Mesothelial cell of epicardium (in vitro differentiated cells): ENCODE data around the gene STX1A. TPM values are rescaled to one million over a fixed set of nuclear protein-coding genes. Genes with fewer than 3 reads are reported as not detected.

Experiments
- DNase-seq, 2 experiments: peaks; one replicate each; pipeline ENCODE4 v3.0.0; 2021; ENCODE audit warnings: low spot score in 2 of 2; ENCODE audit not compliant: unreplicated experiment in 2 of 2
- H3K27ac Mint-ChIP-seq: 2 replicates; pipeline ENCODE4 v1.8.0; 2021; ENCODE audit warnings: mixed read lengths
- H3K27me3 Mint-ChIP-seq: 2 replicates; pipeline ENCODE4 v1.8.0; 2021; ENCODE audit warnings: low read depth, mixed read lengths
- H3K36me3 Mint-ChIP-seq: 2 replicates; pipeline ENCODE4 v1.8.0; 2021; ENCODE audit warnings: mixed read lengths
- H3K4me1 Mint-ChIP-seq: 2 replicates; pipeline ENCODE4 v1.8.0; 2021; ENCODE audit warnings: mixed read lengths
- H3K4me3 Mint-ChIP-seq: 2 replicates; pipeline ENCODE4 v1.8.0; 2021; ENCODE audit warnings: mild to moderate bottlenecking, moderate library complexity, mixed read lengths
- H3K9me3 Mint-ChIP-seq: 2 replicates; pipeline ENCODE4 v1.8.0; 2021; ENCODE audit warnings: mixed read lengths
- total RNA-seq: library from RNA; stranded (reverse); gene quantifications from 3 replicates; pipeline ENCODE4 v1.2.1, GENCODE V29; 2021
- TF ChIP-seq, protein P1 (sequence below): fragments of 200-600 bp; sonication (generic); IDR thresholded peaks from one replicate; pipeline ENCODE4 v1.5.0; 2021; ENCODE audit warnings: antibody characterized with exemption; ENCODE audit not compliant: unreplicated experiment

The STX1A gene
- total RNA-seq, 1 donor from 2014 or later = 15.5 TPM

DNA sequence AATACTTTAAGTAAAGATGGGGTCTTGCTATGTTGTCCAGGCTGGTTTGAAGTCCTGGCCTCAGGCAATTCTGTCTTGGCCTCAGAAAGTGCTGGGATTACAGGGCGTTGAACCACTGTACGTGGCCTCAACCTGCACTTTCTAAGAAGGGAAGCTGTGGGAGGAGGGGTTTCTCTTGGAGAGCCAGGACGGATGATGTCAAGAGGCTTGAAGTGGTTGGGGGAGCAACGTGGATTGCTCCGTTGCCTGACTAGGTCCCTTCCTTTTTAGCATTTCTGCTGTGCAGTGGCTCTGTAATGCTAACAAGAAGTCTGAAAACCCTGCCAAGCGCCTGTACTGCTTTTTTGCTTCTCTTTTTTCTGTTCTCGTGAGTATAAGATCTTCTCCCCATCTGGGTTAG is 28.8 kb downstream of the STX1A start:
- TF ChIP-seq, protein P1, sequence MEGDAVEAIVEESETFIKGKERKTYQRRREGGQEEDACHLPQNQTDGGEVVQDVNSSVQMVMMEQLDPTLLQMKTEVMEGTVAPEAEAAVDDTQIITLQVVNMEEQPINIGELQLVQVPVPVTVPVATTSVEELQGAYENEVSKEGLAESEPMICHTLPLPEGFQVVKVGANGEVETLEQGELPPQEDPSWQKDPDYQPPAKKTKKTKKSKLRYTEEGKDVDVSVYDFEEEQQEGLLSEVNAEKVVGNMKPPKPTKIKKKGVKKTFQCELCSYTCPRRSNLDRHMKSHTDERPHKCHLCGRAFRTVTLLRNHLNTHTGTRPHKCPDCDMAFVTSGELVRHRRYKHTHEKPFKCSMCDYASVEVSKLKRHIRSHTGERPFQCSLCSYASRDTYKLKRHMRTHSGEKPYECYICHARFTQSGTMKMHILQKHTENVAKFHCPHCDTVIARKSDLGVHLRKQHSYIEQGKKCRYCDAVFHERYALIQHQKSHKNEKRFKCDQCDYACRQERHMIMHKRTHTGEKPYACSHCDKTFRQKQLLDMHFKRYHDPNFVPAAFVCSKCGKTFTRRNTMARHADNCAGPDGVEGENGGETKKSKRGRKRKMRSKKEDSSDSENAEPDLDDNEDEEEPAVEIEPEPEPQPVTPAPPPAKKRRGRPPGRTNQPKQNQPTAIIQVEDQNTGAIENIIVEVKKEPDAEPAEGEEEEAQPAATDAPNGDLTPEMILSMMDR = no peak
- H3K27ac Mint-ChIP-seq = no peak overlapping the region

DNA sequence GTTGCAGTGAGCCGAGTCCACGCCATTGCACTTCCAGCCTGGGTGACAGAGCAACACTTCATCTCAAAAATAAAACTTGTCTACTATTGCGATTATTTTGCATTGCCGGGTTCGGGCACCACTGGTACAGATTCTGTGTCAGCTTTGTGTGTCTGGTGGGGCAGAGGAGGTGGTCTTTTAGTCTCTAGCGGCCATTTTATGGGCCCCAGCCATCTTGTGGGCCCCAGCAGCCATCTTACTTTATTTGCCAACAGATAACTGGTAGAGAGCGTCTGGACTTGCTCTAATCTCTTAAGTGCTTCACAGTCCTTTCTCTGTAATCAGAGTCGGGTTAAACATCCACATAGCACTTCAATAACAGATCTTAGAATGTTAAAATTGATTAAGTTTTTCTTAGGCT is 31.2 kb downstream of the STX1A start:
- no peak for DNase-seq
- Mint-ChIP-seq H3K36me3 (peaks cover 40% of the 10 kb centered on the region), H3K9me3 (no peaks in the 10 kb centered on the region), H3K27me3 (no peaks in the 10 kb centered on the region), H3K4me3 (no peak overlapping the region), H3K4me1 (peaks cover 7% of the 10 kb centered on the region), H3K27ac (no peak overlapping the region)
- TF ChIP-seq, protein P1 = no peak

More for the DNA sequence above, 28.8 kb downstream of the STX1A start:
- H3K27me3 Mint-ChIP-seq = no peaks in the 10 kb centered on the region
- H3K4me1 Mint-ChIP-seq = no peaks in the 10 kb centered on the region
- no peak for DNase-seq
- no peaks in the 10 kb centered on the region for H3K9me3 Mint-ChIP-seq
- peaks cover 50% of the 10 kb centered on the region for H3K36me3 Mint-ChIP-seq
- H3K4me3 Mint-ChIP-seq = no peak overlapping the region

GRCh38 chr7:73685311-73685710 is 34.2 kb downstream of the STX1A start:
- Mint-ChIP-seq H3K4me1 (peaks cover 25% of the 10 kb centered on the region), H3K36me3 (peaks cover 27% of the 10 kb centered on the region), H3K4me3 (peak overlapping the region; percentile 90), H3K27ac (no peak overlapping the region), H3K9me3 (no peaks in the 10 kb centered on the region), H3K27me3 (no peaks in the 10 kb centered on the region)
- TF ChIP-seq, protein P1 = no peak
- no peak for DNase-seq

DNA sequence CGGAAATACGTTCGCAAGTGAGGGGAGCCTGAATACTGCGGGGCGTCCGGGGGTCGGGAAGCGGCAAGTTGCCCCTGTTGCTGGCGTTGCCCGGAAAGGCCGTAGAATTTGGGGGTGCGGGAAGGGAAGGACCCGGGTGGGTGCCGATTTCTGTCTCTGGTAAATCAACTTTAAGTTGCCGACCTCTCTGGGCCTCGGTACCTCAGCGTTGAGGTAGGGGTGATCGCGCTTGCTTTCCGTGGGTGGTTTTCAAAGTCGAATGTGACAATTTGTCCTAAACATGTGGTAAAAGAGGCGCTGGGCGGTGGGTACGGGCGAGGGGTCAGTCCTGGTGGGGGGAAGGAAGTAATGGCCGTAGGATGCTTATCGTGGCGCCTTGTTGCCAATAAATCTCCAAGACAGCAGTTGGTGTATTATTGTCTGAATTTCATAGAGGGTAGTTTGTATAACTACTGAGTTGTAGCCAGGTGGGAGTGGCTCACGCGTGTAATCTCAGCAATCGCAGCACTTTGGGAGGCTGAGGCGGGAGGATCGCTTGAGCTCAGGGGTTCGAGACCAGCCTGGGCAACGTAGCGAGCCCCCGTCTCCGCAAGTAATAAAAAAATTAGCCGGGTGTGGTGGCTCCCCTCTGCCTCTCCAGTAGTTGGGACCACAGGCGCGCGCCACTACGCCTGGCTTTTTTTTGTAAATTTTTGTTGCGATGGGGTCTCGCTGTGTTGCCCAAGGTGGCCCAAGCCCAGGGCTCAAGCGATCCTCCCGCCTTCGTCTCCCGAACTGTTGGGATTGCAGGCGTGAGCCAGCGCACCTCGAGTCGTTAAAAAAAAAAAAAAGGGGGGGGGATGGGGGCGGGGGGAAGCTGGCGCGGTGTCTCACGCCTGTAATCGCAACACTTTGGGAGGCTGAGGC is 35.4 kb downstream of the STX1A start:
- peak overlapping the region; percentile 90 for H3K4me3 Mint-ChIP-seq
- H3K27me3 Mint-ChIP-seq = no peaks in the 10 kb centered on the region
- peaks cover 21% of the 10 kb centered on the region for H3K36me3 Mint-ChIP-seq
- TF ChIP-seq, protein P1 = no peak
- H3K4me1 Mint-ChIP-seq = peaks cover 27% of the 10 kb centered on the region
- peak overlapping the region; percentile 97 for H3K27ac Mint-ChIP-seq
- no peaks in the 10 kb centered on the region for H3K9me3 Mint-ChIP-seq
- DNase-seq = no peak

- Mint-ChIP-seq H3K9me3 (no peaks in the 10 kb centered on the region), H3K27me3 (no peaks in the 10 kb centered on the region), H3K27ac (peak within 1 kb of the TSS; percentile 97), H3K4me3 (peak within 1 kb of the TSS; percentile 90), H3K36me3 (peaks cover 22% of the 10 kb centered on the region), H3K4me1 (peaks cover 27% of the 10 kb centered on the region)
- TF ChIP-seq, protein P1 = no peak
- DNase-seq = peak; percentile 92
These were observed 36.2 kb downstream of the STX1A start, which contains the start of the genes BUD23 and DNAJC30 for GRCh38 chr7:73683056-73683787. Gene BUD23, plus strand, starts transcription at chr7:73683597. Its CDS starts 29 bp downstream, at chr7:73683626. Gene DNAJC30, minus strand, starts transcription at chr7:73683453. Its CDS starts 30 bp downstream, at chr7:73683423.
